HepG2 (cell line): ENCODE data around the gene GRK5. TPM values are rescaled to one million over a fixed set of nuclear protein-coding genes. Genes with fewer than 3 reads are reported as not detected.

Experiments
- HOXA9 ChIP-seq: sonication (generic); formaldehyde crosslinking; IDR thresholded peaks from 2 replicates; pipeline ENCODE4 v1.8.1; 2022; ENCODE audit warnings: missing genetic modification reagents, mild to moderate bottlenecking, moderate library complexity, borderline replicate concordance
- KAT2B ChIP-seq: fragments of 150-350 bp; IDR thresholded peaks from 2 replicates; pipeline ENCODE4 v1.6.1; 2014; ENCODE audit warnings: low read depth, low read length, borderline replicate concordance
- MIXL1 ChIP-seq: IDR thresholded peaks from 2 replicates; pipeline ENCODE4 v1.6.1; 2016
- SOX6 ChIP-seq, 2 experiments: fragments of 450-650 bp in 1 of 2; sonication (generic) in 1 of 2; formaldehyde crosslinking in 1 of 2; IDR thresholded peaks; 2 replicates each; pipeline versions ENCODE4 v1.4.0 to v1.6.1; 2017 to 2020; ENCODE audit warnings: antibody characterized with exemption in 1 of 2, mild to moderate bottlenecking in 1 of 2, missing genetic modification reagents in 1 of 2
- ZNF333 ChIP-seq: sonication (generic); formaldehyde crosslinking; IDR thresholded peaks from 2 replicates; pipeline ENCODE4 v1.4.0; 2020; ENCODE audit warnings: mild to moderate bottlenecking, missing genetic modification reagents, borderline replicate concordance
- ZNF776 ChIP-seq: sonication (generic); formaldehyde crosslinking; IDR thresholded peaks from 2 replicates; pipeline ENCODE4 v1.4.0; 2020; ENCODE audit warnings: mild to moderate bottlenecking, missing genetic modification reagents
- ZSCAN21 ChIP-seq: sonication (generic); formaldehyde crosslinking; IDR thresholded peaks from 2 replicates; pipeline ENCODE4 v1.8.0; 2022; ENCODE audit warnings: mild to moderate bottlenecking, missing genetic modification reagents, moderate library complexity, borderline replicate concordance
- polyA plus RNA-seq, 8 experiments: library from polyadenylated mRNA; depleted of rRNA in 3 of 8; stranded (reverse) in 7 of 8; unstranded in 1 of 8; fragments of >200 nt; fragmentation: Illumina TruSeq in 4 of 8; extraction: Trizol in 4 of 8; gene quantifications; 2 replicates each; pipeline versions ENCODE4 v1.2.1 to v1.2.3, GENCODE V29; 2011 to 2016; ENCODE audit warnings: low read depth in 4 of 8, missing spikeins in 1 of 8, mixed read lengths in 1 of 8; ENCODE audit not compliant: insufficient read depth in 1 of 8
- total RNA-seq, 5 experiments: library from RNA; depleted of rRNA; stranded (reverse); fragments of >200 nt; fragmentation: Illumina TruSeq; extraction: Trizol; gene quantifications; 2 replicates each; pipeline ENCODE4 v1.2.3, GENCODE V29; 2016; ENCODE audit warnings: low read depth in 1 of 5
- TF ChIP-seq, protein P1 (sequence below), 2 experiments: sonication (generic) in 1 of 2; formaldehyde crosslinking in 1 of 2; IDR thresholded peaks; 2 replicates each; pipeline versions ENCODE4 v1.6.1 to v1.9.0; 2014 to 2022; ENCODE audit warnings: antibody characterized with exemption in 1 of 2, borderline replicate concordance in 1 of 2, inconsistent platforms in 1 of 2, low read depth in 1 of 2, missing genetic modification reagents in 1 of 2
- TF ChIP-seq, protein P2 (sequence below): sonication (generic); formaldehyde crosslinking; IDR thresholded peaks from 2 replicates; pipeline ENCODE4 v1.4.0; 2020; ENCODE audit warnings: missing genetic modification reagents
- TF ChIP-seq, protein P3 (sequence below), 2 experiments: fragments of 450-650 bp in 1 of 2; sonication (generic) in 1 of 2; formaldehyde crosslinking in 1 of 2; IDR thresholded peaks; 2 replicates each; pipeline versions ENCODE4 v1.6.1 to v1.8.0; 2016 to 2022; ENCODE audit warnings: antibody characterized with exemption in 1 of 2, mild to moderate bottlenecking in 1 of 2, missing genetic modification reagents in 1 of 2

GRK5 gene
- total and polyA plus RNA-seq, 2 of the 13 experiments (the other 11 are each of a cell fraction or from before 2014, with no cell fraction given): 10.4 to 12.6 TPM

DNA sequence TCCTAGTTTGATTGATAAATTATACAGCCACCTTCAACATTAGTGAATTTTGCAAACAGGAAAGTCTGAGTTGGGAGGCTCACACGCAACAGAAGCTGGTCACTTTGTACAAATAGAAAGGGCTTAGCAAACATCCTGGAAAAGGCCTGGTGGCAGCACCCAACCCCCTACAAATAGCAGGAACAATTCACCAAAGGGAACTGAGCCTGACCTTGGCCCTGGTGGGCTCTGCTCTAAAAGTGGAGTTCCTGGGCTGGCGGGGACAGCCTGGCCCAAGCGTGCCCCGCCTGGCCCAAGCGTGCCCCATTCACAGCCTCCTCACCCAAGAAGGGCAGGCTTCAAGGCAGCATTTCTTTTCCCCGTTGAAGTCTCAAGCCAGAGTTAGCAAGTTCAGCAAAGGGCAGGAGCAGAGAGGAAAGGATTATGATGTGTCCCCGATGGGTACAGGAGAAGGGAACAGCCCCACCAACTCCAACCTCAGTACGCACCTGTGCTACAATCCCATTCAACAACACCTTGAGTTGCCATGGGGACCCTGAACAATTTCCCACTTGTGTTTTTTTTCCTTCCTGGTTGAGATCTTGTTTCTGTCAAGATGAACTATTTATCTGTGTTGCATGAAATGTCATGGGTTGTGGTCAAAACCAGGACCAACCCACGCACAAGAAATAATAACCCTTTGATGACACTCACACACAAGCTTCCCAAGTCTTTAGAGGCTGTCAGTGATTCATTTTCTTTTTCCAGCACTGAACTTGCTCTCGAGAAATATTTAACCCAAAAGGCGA, 291.7 kb downstream of the GRK5 start (continued):
- TF ChIP-seq, protein P1, sequence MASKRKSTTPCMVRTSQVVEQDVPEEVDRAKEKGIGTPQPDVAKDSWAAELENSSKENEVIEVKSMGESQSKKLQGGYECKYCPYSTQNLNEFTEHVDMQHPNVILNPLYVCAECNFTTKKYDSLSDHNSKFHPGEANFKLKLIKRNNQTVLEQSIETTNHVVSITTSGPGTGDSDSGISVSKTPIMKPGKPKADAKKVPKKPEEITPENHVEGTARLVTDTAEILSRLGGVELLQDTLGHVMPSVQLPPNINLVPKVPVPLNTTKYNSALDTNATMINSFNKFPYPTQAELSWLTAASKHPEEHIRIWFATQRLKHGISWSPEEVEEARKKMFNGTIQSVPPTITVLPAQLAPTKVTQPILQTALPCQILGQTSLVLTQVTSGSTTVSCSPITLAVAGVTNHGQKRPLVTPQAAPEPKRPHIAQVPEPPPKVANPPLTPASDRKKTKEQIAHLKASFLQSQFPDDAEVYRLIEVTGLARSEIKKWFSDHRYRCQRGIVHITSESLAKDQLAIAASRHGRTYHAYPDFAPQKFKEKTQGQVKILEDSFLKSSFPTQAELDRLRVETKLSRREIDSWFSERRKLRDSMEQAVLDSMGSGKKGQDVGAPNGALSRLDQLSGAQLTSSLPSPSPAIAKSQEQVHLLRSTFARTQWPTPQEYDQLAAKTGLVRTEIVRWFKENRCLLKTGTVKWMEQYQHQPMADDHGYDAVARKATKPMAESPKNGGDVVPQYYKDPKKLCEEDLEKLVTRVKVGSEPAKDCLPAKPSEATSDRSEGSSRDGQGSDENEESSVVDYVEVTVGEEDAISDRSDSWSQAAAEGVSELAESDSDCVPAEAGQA (IDR thresholded peaks at IDR 0.05; ENCODE audit: low read depth): no peak
- TF ChIP-seq, protein P1 (CRISPR knock-in tag; IDR thresholded peaks at IDR 0.05; ENCODE audit: borderline replicate concordance): no peak
- TF ChIP-seq KAT2B (no peak), ZNF776 (CRISPR knock-in tag) (no peak), SOX6 (IDR thresholded peaks at IDR 0.05) (no peak), SOX6 (CRISPR knock-in tag; IDR thresholded peaks at IDR 0.05) (peak; percentile 89), MIXL1 (CRISPR knock-in tag) (no peak; the same call in 1 of the 2 replicates), ZNF333 (no peak), ZSCAN21 (CRISPR knock-in tag) (no peak), HOXA9 (CRISPR knock-in tag) (no peak)
- TF ChIP-seq, protein P2, sequence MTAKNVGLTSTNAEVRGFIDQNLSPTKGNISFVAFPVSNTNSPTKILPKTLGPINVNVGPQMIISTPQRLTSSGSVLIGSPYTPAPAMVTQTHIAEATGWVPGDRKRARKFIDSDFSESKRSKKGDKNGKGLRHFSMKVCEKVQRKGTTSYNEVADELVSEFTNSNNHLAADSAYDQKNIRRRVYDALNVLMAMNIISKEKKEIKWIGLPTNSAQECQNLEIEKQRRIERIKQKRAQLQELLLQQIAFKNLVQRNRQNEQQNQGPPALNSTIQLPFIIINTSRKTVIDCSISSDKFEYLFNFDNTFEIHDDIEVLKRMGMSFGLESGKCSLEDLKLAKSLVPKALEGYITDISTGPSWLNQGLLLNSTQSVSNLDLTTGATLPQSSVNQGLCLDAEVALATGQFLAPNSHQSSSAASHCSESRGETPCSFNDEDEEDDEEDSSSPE (CRISPR knock-in tag): peak; percentile 26; the same call in 1 of the 2 replicates
- TF ChIP-seq, protein P3, sequence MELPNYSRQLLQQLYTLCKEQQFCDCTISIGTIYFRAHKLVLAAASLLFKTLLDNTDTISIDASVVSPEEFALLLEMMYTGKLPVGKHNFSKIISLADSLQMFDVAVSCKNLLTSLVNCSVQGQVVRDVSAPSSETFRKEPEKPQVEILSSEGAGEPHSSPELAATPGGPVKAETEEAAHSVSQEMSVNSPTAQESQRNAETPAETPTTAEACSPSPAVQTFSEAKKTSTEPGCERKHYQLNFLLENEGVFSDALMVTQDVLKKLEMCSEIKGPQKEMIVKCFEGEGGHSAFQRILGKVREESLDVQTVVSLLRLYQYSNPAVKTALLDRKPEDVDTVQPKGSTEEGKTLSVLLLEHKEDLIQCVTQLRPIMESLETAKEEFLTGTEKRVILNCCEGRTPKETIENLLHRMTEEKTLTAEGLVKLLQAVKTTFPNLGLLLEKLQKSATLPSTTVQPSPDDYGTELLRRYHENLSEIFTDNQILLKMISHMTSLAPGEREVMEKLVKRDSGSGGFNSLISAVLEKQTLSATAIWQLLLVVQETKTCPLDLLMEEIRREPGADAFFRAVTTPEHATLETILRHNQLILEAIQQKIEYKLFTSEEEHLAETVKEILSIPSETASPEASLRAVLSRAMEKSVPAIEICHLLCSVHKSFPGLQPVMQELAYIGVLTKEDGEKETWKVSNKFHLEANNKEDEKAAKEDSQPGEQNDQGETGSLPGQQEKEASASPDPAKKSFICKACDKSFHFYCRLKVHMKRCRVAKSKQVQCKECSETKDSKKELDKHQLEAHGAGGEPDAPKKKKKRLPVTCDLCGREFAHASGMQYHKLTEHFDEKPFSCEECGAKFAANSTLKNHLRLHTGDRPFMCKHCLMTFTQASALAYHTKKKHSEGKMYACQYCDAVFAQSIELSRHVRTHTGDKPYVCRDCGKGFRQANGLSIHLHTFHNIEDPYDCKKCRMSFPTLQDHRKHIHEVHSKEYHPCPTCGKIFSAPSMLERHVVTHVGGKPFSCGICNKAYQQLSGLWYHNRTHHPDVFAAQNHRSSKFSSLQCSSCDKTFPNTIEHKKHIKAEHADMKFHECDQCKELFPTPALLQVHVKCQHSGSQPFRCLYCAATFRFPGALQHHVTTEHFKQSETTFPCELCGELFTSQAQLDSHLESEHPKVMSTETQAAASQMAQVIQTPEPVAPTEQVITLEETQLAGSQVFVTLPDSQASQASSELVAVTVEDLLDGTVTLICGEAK (IDR thresholded peaks at IDR 0.05): no peak
- TF ChIP-seq, protein P3 (CRISPR knock-in tag; IDR thresholded peaks at IDR 0.05): no peak
